B cell (primary cell): ENCODE data around the gene KPNA3. TPM values are rescaled to one million over a fixed set of nuclear protein-coding genes. Genes with fewer than 3 reads are reported as not detected.

Experiments
- ATAC-seq: fragments of 200-7000 bp; cut with Tn5 transposase; one replicate; pipeline ENCODE4 v1.10.0; 2021; ENCODE audit warnings: low read depth, mild to moderate bottlenecking, moderate number of reproducible peaks, moderate library complexity
- CTCF ChIA-PET: fragments of 350-600 bp; sonication (Branson Sonifier 250); formaldehyde crosslinking; loops from one replicate; lab custom pipeline; 2021; ENCODE audit warnings: antibody characterized with exemption, inconsistent platforms; lab: Charles Lee
- POLR2A ChIA-PET: fragments of 350-600 bp; sonication (Branson Sonifier 250); formaldehyde crosslinking; loops from one replicate; lab custom pipeline; 2021; ENCODE audit warnings: antibody characterized with exemption; lab: Charles Lee
- DNase-seq: peaks from one replicate; pipeline ENCODE4 v3.0.0; 2013
- H2AFZ ChIP-seq: 2 replicates; pipeline ENCODE4 v1.6.1; 2012; ENCODE audit warnings: mild to moderate bottlenecking, low read depth, low read length; ENCODE audit not compliant: insufficient read depth, poor library complexity, severe bottlenecking
- H3K27ac ChIP-seq, 2 donors: 1 replicate in 1 of 2; 2 replicates in 1 of 2; pipeline ENCODE4 v1.5.1; 2012 to 2013; ENCODE audit warnings: low read length in 2 of 2, mild to moderate bottlenecking in 2 of 2, moderate library complexity in 1 of 2
- H3K27me3 ChIP-seq, 4 experiments: fragments of 200-600 bp in 1 of 4; sonication (generic) in 1 of 4; replicated peaks in 1 of 4; 1 replicate in 2 of 4; 2 replicates in 2 of 4; pipeline versions ENCODE4 v1.6.1 to v1.7.0; 2013 to 2016; ENCODE audit warnings: low read length in 3 of 4, mild to moderate bottlenecking in 2 of 4, mixed read lengths in 1 of 4, moderate library complexity in 1 of 4; ENCODE audit not compliant: insufficient read depth in 4 of 4, control insufficient read depth in 3 of 4; ENCODE audit errors: control extremely low read depth in 1 of 4
- H3K36me3 ChIP-seq, 2 experiments: replicated peaks in 1 of 2; 1 replicate in 1 of 2; 2 replicates in 1 of 2; pipeline versions ENCODE4 v1.6.1 to v1.7.1; 2013; ENCODE audit warnings: low read length in 1 of 2; ENCODE audit not compliant: insufficient read depth in 2 of 2, control insufficient read depth in 1 of 2; ENCODE audit errors: control extremely low read depth in 1 of 2, extremely low read depth in 1 of 2
- H3K4me1 ChIP-seq, 2 donors: fragments of 200-600 bp in 1 of 2; sonication (generic) in 1 of 2; 1 replicate in 1 of 2; 2 replicates in 1 of 2; pipeline versions ENCODE4 v1.5.1 to v1.6.1; 2013 to 2017; ENCODE audit warnings: low read length in 2 of 2; ENCODE audit not compliant: control insufficient read depth in 2 of 2, insufficient read depth in 2 of 2
- H3K4me2 ChIP-seq: replicated peaks from 2 replicates; pipeline ENCODE3; 2012; ENCODE audit warnings: mild to moderate bottlenecking, low read depth, low read length; ENCODE audit not compliant: poor library complexity, severe bottlenecking
- H3K4me3 ChIP-seq, 5 experiments: fragments of 200-600 bp in 1 of 5; sonication (generic) in 1 of 5; 1 replicate in 3 of 5; 2 replicates in 2 of 5; pipeline versions ENCODE4 v1.5.1 to v1.7.0; 2011 to 2016; ENCODE audit warnings: low read length in 4 of 5, mild to moderate bottlenecking in 4 of 5, low read depth in 2 of 5, control low read depth in 1 of 5, moderate library complexity in 1 of 5; ENCODE audit not compliant: insufficient read depth in 1 of 5; ENCODE audit errors: control extremely low read depth in 1 of 5, extremely low read depth in 1 of 5
- H3K79me2 ChIP-seq: fragments of 200-600 bp; sonication (generic); one replicate; pipeline ENCODE4 v1.6.0; 2016; ENCODE audit warnings: low read length; ENCODE audit not compliant: control insufficient read depth, insufficient read depth
- H3K9ac ChIP-seq: fragments of 200-600 bp; sonication (generic); 2 replicates; pipeline ENCODE4 v1.6.1; 2017; ENCODE audit warnings: mild to moderate bottlenecking, low read length, moderate library complexity
- H3K9me3 ChIP-seq, 3 donors: one replicate each; pipeline versions ENCODE4 v1.6.1 to v1.7.1; 2013; ENCODE audit warnings: low read length in 2 of 3; ENCODE audit not compliant: control insufficient read depth in 2 of 3, insufficient read depth in 1 of 3; ENCODE audit errors: control extremely low read depth in 1 of 3
- H4K20me1 ChIP-seq: 2 replicates; pipeline ENCODE4 v1.6.0; 2012; ENCODE audit warnings: mild to moderate bottlenecking, low read length; ENCODE audit not compliant: insufficient read depth, control insufficient read depth, poor library complexity, severe bottlenecking
- H3K27ac Mint-ChIP-seq: one replicate; pipeline ENCODE4 v1.8.0; 2021; ENCODE audit warnings: mixed read lengths
- H3K27me3 Mint-ChIP-seq: one replicate; pipeline ENCODE4 v1.8.0; 2021; ENCODE audit warnings: mixed read lengths
- H3K4me1 Mint-ChIP-seq: one replicate; pipeline ENCODE4 v1.8.0; 2021; ENCODE audit warnings: mixed read lengths
- H3K4me3 Mint-ChIP-seq: one replicate; pipeline ENCODE4 v1.8.0; 2021; ENCODE audit warnings: mixed read lengths
- H3K9me3 Mint-ChIP-seq: one replicate; pipeline ENCODE4 v1.8.0; 2022; ENCODE audit warnings: mixed read lengths; ENCODE audit not compliant: insufficient read depth
- CTCF ChIP-seq: fragments of 200-600 bp; IDR thresholded peaks from one replicate; pipeline ENCODE4 v1.8.0; 2022; ENCODE audit warnings: antibody characterized with exemption, mild to moderate bottlenecking
- EZH2 ChIP-seq: IDR thresholded peaks from 2 replicates; pipeline ENCODE4 v1.6.1; 2012; ENCODE audit warnings: borderline replicate concordance, low read depth, mild to moderate bottlenecking, moderate library complexity, low read length; ENCODE audit not compliant: insufficient read depth, poor library complexity, severe bottlenecking
- WGBS: methylation state at CpG from one replicate; pipeline ENCODE4 v1.1.5; 2013; ENCODE audit warnings: missing lambda C conversion rate; ENCODE audit not compliant: insufficient coverage; 5-methylcytosine and 5-hydroxymethylcytosine counted together
- intact Hi-C: fragments of 100-400 bp; cut with micrococcal nuclease; formaldehyde crosslinking; loops from one replicate; pipeline ENCODE4 v1.10.0; 2022
- polyA plus RNA-seq: library from polyadenylated mRNA; depleted of rRNA; stranded (reverse); fragments of >200 nt; gene quantifications from 2 replicates; pipeline ENCODE4 v1.2.3, GENCODE V29; 2012
- total RNA-seq, 2 donors: library from RNA; stranded (reverse); fragments of 120-200 nt in 1 of 2; gene quantifications; 1 replicate in 1 of 2; 2 replicates in 1 of 2; pipeline versions ENCODE4 v1.2.3 to v1.2.4, GENCODE V29; 2013 to 2022

Gene KPNA3
- total and polyA plus RNA-seq, 2 donors (not counting 1 experiment from before 2014, with no cell fraction given), result 7.8 to 19.7 TPM

DNA sequence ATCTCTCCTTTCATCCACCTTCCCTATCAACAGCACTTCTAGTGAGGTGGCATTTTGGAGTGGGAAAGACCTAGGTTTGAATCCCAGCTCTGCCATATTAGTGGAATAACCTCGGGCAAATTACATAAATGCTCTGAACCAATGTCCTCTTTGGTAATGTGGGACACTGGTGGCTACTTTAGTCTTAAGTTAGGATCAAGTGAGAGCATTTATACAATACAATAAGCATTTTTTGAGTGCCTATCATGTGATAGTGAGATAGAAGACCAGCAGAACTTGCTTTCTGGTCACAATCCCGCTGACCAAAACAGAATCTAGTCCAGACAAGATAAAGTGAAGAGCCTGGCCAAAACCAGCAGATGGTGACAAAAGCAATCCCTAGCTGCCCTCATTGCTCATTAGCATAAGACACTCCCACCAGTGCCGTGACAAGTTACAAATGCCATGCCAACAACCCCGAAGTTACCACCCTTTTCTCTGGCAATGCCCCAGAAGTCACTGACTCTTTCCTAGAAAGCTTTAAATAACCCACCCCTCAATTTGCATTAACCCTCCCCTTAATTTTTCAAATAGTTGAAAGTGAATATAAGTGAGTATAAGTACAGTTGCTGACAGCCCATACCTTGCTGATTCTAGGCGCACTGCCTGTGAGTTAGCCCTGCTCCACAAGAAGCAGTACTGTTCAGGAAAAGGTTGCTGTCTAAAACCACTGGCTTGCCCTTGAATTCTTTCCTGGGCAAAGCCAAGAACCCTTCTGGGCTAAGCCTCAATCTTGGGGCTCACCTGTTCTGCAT, 28.9 kb upstream of the KPNA3 start:
- intact Hi-C loops, result no loop called here
- POLR2A ChIA-PET, result no interaction called here

More for the DNA sequence above, 28.9 kb upstream of the KPNA3 start:
- H3K27ac Mint-ChIP-seq, result no peak overlapping the region
- H3K4me1 Mint-ChIP-seq, result no peaks in the 10 kb centered on the region
- no peak for TF ChIP-seq CTCF
- no peak for TF ChIP-seq EZH2
- Histone ChIP-seq H3K4me1 (no peaks in the 10 kb centered on the region), H3K4me2 (no peak overlapping the region), H3K9ac (no peak overlapping the region), H3K4me3 (no peak overlapping the region), H3K79me2 (no peaks in the 10 kb centered on the region), H3K9me3 (no peaks in the 10 kb centered on the region), H3K27ac (no peak overlapping the region), H4K20me1 (no peaks in the 10 kb centered on the region), H3K27me3 (peaks cover 0 to 3% (median 0%) of the 10 kb centered on the region in 4 experiments), H3K36me3 (no peaks in the 10 kb centered on the region), H2AFZ (no peak overlapping the region)
- DNase-seq (no peak), ATAC-seq (no peak)
- no peak overlapping the region for H3K4me3 Mint-ChIP-seq
- peaks cover 33% of the 10 kb centered on the region for H3K27me3 Mint-ChIP-seq
- H3K9me3 Mint-ChIP-seq, result no peaks in the 10 kb centered on the region
- whole genome bisulfite sequencing, result 90% methylated on average over 4 of the region's 5 CpGs
- CTCF ChIA-PET, result interaction anchor here (0.6 to 0.8 kb wide), 2 partner anchors 27 to 1248 kb away, joined by 3 read pairs; no protein-coding TSS in a partner anchor
